Measurements from ENCODE around the gene PEX26. TPM values are rescaled to one million over a fixed set of nuclear protein-coding genes. Genes with fewer than 3 reads are reported as not detected.
"Not testable (repeated sequence)": the region's sequence is repeated elsewhere in the genome, so short reads cannot be mapped to it uniquely, and the experiment has no call there.

Gene PEX26
- total RNA-seq, 1 experiment from 2014 or later: 23.4 TPM

GRCh38 chr22:18071307-18071967, 6.4 kb upstream of the PEX26 start:
- not testable (repeated sequence) for DNase-seq (ENCODE audit: low spot score)

DNA sequence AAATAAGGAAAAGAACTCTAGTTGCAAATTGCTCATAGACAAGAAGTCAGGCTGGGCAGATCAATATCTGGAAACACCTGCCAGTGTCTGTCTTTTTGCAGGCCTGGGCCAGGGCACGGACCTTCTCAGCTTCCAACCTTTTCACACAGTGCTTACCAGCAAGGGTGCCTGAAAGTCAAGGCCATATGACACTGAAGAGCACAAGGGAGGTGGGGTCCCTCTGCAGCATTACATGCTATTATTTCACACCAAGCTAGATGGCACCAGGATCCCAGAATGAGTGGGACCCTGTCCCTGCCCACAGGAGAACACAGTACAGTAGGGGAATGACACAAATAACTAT, 5.9 kb upstream of the PEX26 start:
- no peak for DNase-seq (ENCODE audit: low spot score)

DNA sequence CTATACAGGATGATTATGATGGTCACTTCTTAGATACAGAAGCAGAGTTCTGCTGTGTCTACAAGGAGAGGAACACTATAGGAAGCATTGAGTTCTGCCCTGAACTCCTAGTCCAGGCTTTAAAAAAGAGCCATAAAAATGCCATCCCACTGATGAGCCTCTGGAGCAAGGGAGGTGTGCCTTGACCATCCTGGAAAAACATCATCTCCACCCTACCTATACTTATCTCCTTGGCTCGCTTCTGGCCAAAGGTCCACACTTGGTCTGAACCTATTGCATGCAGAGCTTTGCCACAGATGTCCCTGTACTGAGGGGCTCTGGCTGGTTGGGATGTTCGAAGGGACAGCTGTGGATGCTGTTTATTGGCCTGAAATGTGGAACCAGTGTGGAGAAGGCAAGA, 4.3 kb upstream of the PEX26 start:
- no peak for DNase-seq (ENCODE audit: low spot score)

DNA sequence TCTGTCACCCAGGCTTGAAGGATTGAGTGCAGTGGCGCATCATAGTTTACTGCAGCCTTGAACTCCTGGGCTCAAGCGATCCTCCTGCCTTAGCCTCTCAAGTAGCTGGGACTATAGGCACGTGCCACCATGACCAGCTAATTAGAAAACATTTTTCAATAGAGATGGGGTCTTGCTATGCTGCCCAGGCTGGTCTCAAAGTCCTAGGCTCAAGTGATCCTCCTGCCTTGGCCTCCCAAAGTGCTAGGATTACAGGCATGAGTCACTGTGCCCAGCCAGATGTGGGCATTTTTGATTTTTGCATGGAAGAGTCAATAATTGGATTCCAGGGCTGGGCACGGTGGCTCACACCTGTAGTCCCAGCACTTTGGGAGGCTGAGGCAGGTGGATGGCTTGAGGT, 3.9 kb upstream of the PEX26 start:
- not testable (repeated sequence) for DNase-seq (ENCODE audit: low spot score)

DNA sequence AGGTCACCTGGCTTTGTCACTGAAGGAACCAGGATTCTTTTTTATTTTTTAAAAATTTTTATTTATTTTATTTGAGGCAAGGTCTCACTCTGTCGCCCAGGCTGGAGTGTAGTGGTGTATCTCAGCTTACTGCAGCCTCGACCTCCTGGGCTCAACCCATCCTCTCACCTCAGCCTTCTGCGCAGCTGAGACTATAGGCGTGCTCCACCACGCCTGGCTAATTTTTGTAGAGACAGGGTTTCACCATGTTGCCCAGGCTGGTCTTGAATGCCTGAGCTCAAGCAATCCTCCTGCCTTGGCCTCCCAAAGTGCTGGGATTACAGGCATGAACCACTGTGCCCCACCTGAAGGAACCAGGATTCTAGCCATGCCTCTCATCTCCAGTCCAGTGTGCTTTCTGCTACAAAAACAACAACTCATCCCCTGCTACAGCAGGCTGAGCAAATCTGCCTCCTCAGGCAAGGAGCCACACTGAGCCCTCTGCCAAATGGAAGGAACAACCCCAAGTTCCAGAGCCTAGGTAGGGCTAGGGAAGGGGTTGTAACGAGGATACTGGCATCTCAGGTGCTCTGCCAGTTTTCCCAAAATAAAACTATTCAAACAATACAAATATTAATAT, 2.6 kb upstream of the PEX26 start:
- no peak for DNase-seq (ENCODE audit: low spot score)

DNA sequence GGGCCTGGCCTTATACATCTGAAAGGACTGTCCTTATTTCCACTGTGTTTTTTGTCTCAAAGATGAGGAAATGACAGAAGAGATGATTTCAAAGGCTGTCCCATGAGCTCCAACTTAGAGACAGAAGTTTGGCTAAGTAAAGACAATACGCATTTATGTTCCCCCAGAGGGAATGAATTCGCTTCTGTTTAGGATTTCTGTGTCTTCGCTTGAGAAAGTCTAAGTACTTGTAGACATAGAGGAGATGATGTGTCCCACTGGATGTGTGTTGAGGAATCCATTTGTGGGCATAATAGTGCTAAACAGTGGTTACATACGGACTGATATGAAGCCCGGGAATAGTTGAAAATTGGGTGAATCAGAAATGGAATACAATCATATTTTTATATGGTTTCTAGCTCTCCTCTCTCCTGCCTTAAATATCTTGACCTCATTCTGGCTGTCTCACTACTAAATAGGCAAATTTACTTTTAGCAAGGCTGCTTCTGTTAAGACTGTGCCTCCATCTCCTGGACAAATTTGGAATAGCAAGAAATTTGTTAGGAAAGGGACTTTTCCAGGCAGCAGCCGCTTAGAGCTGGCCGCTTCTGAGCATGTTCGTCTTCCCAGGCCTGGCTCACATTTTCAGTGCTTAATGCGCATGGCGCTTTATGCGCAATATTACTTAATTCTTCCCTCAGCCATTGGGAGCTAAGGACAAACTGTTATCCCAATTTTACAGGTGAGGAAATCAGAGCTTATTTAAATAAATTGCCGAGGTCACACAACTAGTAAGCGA, 1.9 kb upstream of the PEX26 start:
- peak; percentile 87 for DNase-seq (ENCODE audit: low spot score)

DNA sequence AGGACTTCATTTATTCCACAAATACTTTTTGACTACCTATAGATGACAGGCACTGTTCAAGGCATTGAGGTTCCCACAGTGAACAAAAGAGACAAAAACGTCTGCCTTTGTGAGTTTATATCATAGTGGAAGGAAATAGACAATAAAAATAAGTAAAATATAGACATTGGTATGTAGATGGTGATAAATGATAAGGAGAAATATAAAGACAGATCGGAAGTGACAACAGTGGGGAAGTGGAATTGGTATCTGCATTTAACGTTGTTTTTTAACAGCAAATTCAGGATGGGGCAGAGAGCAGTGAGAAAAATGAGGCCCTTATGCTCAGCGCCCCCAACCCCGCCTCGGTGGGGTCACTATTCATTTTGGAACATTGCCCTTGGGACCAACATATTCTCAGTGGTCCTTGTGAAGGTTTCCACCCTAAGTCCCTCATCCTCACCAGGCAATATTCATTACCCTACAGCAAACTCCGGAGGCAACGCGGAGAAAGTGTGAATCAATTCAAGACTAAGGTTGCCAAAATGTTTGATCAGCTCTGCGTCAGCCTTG, 627 bp upstream of the PEX26 start:
- DNase-seq (ENCODE audit: low spot score): no peak

- DNase-seq (ENCODE audit: low spot score): peak; percentile 55
These were observed 695 bp downstream of the PEX26 start for GRCh38 chr22:18078329-18079041.

GRCh38 chr22:18079706-18080233, 2.0 kb downstream of the PEX26 start:
- DNase-seq (ENCODE audit: low spot score): no peak

DNA sequence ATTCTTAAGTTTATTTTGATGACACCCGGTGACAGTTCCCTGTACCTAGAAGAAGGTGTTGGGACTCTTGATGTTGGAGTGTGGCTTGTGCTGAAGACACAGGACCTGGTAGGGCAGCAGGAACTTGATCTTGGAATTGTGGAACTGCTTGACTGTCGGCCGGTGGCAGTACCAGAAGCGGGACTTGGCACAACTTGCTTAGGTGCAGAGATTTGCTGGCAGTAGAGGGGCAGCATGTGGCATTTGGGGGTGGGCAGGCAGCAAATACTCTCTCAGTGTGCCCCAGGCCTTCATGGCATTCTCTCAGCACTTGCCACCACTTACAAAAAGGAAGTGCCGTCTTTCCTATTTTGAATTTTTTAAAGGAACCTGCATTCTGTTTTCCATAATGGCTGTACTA, 3.6 kb downstream of the PEX26 start:
- DNase-seq (ENCODE audit: low spot score): no peak

DNA sequence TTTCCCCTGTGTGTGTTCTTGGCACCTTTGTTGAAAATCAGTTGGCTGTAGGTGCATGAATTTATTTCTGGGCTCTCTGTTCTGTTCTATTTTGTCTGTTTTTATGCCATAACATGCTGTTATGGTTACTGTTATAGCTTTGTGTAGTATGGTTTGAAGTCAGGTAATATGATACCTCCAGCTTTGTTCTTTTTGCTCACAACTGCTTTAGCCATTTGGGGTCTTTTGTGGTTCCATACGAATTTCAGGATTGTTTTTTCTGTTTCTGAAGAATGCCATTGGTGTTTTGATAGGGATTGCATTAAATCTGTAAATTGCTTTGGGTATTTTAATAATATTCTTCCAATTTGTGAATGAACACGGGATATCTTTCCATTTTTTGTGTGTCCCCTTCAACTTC, 4.7 kb downstream of the PEX26 start:
- no peak for DNase-seq (ENCODE audit: low spot score)

DNA sequence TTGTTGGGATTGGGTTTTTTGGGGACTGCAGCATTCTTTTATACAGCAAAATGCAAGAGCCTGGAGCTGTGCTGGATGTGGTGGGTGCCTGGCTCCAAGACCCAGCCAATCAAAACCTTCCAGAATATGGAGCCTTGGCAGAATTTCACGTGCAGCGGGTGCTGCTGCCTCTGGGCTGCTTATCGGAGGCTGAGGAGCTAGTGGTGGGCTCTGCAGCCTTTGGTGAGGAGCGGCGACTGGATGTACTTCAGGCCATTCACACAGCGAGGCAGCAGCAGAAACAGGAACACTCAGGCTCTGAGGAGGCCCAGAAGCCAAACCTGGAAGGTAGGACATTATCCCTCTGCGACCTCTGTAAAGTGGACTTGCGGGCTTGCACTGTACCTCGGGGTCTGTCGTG, 5.6 kb downstream of the PEX26 start:
- DNase-seq (ENCODE audit: low spot score): no peak

GRCh38 chr22:18085188-18085587, 7.4 kb downstream of the PEX26 start:
- DNase-seq (ENCODE audit: low spot score): no peak

- no peak for DNase-seq (ENCODE audit: low spot score)
These were observed 9.6 kb downstream of the PEX26 start for GRCh38 chr22:18087350-18087855.

DNA sequence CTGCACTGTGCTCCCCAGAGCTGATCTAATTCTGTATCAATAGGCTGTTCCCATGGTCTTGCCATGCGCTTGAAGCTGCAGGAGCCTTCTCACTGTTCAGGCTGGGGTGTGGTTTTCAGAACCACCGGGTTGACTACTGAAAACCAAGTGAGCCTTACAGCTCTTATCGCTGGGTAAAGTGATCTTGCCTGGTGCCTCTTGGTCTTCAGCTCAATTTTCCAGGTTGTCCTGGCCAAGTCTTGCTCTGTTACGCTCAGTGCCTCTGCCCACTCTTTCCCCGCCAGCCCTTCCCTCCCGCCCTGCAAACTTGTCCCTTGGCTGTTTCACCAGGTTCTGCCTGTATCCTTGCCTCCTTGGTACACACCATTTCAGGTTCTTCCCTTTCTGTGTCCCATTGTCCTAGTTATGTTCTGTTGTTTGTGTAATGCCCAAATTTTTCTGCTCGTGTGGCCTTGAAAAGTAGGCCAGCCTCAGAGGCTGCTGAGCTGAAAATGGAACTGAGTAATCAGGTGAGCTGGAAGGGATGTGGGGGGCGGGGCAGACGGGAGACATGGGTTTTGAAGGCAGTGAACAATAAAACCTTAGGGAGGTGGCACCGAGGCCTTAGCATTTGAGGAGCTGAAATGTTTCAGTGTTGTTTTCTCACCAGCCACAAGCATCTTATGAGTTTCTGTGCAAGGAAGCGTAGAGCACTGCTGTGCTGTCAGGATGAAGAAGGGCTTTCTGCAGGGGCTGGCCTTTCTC, 11.2 kb downstream of the PEX26 start:
- no peak for DNase-seq (ENCODE audit: low spot score)

DNA sequence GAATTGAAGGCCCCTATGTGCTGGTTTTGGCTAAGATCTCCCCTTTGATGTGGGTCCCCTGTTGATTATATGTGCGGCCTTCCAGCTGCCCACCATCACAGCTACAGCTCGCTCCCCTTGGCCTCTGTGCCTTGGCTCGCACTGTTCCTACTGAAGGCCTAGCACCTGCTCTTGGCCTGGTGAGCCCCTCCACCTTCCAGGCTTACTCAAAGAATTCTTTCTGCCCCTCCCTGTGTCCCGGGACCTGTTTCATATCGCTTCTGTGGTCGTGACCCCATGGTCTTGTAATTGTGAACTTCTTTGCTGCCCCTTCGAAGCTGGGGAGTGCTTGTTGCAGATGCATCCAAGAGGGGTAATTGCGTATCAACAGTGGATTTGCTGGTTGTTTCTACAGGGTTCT, 12.5 kb downstream of the PEX26 start:
- DNase-seq (ENCODE audit: low spot score): no peak

DNA sequence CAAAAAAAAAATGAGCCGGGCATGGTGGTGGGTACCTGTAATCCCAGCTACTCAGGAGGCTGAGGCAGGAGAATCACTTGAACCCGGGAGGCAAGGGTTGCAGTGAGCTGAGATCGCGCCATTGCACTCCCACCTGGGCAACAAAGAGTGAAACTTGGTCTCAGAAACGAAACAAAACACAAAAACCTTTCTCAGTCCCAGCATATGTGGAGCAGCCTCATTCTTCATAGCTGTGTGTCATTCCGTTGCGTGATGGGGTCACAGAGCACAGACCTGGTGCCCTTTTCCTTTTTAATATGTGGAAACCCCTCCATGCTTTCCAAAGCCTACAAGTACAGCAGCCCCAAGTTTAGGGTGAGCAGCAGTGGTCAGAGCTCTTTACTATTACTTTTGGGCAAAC, 13.7 kb downstream of the PEX26 start:
- DNase-seq (ENCODE audit: low spot score): no peak

- DNase-seq (ENCODE audit: low spot score): peak; percentile 64
These were observed 14.2 kb downstream of the PEX26 start for GRCh38 chr22:18091916-18092526.

GRCh38 chr22:18093661-18094060, 15.9 kb downstream of the PEX26 start:
- DNase-seq (ENCODE audit: low spot score): no peak

DNA sequence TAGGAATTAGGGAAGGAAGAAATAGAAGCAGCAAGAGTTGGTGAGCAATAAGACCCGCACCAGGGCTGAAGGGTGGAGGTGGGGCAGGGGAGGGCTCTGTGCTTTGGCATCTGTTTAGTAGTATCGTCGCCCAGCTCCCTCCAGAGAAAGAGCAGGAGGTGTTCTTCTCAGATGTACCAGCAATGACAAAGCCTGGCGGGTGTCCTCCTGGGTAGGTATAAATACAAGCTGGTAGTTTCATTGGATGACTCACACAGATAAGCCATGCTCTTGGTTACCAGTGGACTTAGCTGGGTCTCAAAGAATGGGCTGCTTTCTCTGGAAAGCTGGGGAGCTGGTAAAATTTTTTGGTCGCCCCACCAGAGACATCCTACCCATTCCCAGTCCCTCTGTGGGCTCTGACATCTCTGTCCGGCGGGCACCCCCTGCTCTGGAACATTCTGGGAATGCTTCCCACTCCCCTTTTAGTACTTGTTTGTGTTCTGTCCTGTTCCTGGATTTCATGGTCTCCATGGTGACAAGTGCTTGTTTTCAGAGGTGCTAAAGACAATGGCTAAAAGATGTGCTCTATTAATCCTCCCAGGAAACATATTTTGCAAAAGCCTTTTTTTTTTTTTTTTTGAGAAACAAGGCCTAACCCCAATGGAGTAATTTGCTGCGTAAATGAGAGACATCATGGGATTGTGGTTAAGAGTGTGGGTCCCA, 17.5 kb downstream of the PEX26 start:
- no peak for DNase-seq (ENCODE audit: low spot score)
